ENCODE measurements around the gene TMOD2. TPM values are rescaled to one million over a fixed set of nuclear protein-coding genes. Genes with fewer than 3 reads are reported as not detected.

TMOD2 gene
- total and polyA plus RNA-seq, 2 of the 8 experiments (the other 6 are each of a cell fraction or from before 2014, with no cell fraction given), result 0.80 to 6.5 TPM

DNA sequence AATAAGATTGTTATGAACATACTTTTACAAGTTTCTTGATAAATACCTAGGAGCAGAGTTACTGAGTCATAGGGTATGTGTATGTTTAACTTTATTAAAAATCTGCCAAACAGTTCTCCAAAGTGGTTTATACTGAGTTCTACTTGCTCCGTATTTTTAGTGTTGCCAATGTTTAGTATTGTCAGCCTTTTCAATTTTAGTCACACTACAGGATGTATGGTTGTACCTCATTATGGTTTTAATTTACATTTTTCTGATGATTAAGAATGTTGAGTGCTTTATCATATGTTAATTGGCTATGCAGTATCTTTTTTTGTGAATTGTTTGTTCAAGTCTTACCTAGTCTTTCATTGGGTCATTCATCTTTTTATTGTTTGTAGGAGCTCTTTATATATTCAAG is 82.4 kb downstream of the TMOD2 start (continued):
- TF ChIP-seq, protein P1, sequence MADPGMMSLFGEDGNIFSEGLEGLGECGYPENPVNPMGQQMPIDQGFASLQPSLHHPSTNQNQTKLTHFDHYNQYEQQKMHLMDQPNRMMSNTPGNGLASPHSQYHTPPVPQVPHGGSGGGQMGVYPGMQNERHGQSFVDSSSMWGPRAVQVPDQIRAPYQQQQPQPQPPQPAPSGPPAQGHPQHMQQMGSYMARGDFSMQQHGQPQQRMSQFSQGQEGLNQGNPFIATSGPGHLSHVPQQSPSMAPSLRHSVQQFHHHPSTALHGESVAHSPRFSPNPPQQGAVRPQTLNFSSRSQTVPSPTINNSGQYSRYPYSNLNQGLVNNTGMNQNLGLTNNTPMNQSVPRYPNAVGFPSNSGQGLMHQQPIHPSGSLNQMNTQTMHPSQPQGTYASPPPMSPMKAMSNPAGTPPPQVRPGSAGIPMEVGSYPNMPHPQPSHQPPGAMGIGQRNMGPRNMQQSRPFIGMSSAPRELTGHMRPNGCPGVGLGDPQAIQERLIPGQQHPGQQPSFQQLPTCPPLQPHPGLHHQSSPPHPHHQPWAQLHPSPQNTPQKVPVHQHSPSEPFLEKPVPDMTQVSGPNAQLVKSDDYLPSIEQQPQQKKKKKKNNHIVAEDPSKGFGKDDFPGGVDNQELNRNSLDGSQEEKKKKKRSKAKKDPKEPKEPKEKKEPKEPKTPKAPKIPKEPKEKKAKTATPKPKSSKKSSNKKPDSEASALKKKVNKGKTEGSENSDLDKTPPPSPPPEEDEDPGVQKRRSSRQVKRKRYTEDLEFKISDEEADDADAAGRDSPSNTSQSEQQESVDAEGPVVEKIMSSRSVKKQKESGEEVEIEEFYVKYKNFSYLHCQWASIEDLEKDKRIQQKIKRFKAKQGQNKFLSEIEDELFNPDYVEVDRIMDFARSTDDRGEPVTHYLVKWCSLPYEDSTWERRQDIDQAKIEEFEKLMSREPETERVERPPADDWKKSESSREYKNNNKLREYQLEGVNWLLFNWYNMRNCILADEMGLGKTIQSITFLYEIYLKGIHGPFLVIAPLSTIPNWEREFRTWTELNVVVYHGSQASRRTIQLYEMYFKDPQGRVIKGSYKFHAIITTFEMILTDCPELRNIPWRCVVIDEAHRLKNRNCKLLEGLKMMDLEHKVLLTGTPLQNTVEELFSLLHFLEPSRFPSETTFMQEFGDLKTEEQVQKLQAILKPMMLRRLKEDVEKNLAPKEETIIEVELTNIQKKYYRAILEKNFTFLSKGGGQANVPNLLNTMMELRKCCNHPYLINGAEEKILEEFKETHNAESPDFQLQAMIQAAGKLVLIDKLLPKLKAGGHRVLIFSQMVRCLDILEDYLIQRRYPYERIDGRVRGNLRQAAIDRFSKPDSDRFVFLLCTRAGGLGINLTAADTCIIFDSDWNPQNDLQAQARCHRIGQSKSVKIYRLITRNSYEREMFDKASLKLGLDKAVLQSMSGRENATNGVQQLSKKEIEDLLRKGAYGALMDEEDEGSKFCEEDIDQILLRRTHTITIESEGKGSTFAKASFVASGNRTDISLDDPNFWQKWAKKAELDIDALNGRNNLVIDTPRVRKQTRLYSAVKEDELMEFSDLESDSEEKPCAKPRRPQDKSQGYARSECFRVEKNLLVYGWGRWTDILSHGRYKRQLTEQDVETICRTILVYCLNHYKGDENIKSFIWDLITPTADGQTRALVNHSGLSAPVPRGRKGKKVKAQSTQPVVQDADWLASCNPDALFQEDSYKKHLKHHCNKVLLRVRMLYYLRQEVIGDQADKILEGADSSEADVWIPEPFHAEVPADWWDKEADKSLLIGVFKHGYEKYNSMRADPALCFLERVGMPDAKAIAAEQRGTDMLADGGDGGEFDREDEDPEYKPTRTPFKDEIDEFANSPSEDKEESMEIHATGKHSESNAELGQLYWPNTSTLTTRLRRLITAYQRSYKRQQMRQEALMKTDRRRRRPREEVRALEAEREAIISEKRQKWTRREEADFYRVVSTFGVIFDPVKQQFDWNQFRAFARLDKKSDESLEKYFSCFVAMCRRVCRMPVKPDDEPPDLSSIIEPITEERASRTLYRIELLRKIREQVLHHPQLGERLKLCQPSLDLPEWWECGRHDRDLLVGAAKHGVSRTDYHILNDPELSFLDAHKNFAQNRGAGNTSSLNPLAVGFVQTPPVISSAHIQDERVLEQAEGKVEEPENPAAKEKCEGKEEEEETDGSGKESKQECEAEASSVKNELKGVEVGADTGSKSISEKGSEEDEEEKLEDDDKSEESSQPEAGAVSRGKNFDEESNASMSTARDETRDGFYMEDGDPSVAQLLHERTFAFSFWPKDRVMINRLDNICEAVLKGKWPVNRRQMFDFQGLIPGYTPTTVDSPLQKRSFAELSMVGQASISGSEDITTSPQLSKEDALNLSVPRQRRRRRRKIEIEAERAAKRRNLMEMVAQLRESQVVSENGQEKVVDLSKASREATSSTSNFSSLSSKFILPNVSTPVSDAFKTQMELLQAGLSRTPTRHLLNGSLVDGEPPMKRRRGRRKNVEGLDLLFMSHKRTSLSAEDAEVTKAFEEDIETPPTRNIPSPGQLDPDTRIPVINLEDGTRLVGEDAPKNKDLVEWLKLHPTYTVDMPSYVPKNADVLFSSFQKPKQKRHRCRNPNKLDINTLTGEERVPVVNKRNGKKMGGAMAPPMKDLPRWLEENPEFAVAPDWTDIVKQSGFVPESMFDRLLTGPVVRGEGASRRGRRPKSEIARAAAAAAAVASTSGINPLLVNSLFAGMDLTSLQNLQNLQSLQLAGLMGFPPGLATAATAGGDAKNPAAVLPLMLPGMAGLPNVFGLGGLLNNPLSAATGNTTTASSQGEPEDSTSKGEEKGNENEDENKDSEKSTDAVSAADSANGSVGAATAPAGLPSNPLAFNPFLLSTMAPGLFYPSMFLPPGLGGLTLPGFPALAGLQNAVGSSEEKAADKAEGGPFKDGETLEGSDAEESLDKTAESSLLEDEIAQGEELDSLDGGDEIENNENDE (IDR thresholded peaks at IDR 0.05; ENCODE audit: insufficient replicate concordance, low read length), result no peak
- TF ChIP-seq CBX5 (IDR thresholded peaks at IDR 0.05; ENCODE audit: low read depth, low read length) (no peak), KDM1A (IDR thresholded peaks at IDR 0.05; ENCODE audit: borderline replicate concordance, low read length) (no peak), ZNF274 (IDR thresholded peaks at IDR 0.05; ENCODE audit: borderline replicate concordance, extremely low read depth, low read length) (no peak), EGR1 (IDR thresholded peaks at IDR 0.05; ENCODE audit: borderline replicate concordance, low read depth, low read length) (no peak), SIX5 (IDR thresholded peaks at IDR 0.05; ENCODE audit: low read depth, low read length) (no peak)

Measured in H1 (cell line).